GM21447 (cell line): ENCODE results near the gene NID2.

Source experiments
- ATAC-seq: cut with Tn5 transposase; IDR thresholded peaks from one replicate; pipeline ENCODE4 v1.9.1; 2021; ENCODE audit not compliant: unreplicated experiment

Gene NID2

DNA sequence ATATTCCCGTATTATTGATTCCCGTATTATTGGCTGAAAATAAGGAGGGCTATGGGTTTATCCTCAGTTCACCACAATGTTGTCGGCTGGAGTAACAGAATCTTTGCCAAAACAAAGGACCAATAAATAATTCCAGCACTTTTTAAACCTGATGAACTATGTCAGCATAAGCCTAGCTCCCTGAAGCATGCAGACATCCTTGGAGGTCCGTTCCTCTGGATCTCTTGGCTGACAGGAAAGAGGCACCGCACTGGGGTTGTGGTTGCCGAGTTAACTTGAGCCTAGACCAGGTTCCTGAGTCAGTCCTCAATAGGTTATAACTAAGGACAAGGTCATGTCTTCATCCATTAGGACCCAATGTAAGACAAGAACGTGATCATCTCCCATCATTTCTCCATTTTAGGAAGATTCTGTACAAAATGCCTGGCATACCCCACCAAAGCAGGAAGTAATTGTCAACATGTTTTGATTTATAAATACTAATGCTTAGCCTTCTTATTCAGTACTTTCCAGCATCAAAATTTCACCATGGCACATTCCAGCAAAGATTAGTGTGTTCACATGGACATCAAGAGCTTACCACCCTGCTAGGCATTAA, 36.6 kb downstream of the NID2 start:
- ATAC-seq: no peak

DNA sequence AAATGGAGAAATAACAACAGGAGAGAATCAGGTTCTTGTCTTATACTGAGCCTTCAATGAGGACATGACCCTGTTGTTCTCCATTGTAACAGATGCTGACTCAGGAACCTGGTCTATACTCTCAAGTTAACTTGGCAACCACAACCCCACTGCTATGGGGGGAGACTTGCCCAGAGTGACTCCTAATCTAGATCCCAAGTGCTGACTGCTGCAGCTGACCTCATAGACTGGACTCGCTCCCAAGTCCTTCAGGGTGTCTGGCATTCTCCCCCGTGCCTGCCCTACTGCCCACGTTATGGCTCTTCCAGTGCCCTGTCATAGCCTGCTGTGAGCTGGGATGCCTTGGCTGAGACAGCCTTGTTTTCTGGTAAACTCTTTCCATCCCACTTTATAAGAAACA, 37.1 kb downstream of the NID2 start:
- ATAC-seq: no peak

DNA sequence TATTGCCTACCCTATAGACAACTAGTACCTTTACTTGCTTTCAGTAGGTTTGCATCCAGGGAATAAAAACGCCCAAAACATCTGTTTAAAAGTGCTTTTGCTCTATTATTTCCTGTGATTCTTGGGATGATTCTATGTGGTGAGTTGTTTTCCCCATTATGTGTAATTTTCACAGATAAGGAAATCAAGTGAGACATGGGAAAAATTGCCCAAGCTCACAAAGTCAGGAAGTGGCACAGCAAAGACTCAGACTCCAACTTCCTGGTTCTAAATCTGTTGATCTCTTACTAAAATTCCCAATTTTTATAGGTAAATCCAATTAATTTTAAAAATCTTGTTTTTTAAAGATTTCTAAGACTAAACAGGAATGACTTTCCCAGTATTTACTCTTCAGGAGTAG, 39.0 kb downstream of the NID2 start:
- no peak for ATAC-seq

DNA sequence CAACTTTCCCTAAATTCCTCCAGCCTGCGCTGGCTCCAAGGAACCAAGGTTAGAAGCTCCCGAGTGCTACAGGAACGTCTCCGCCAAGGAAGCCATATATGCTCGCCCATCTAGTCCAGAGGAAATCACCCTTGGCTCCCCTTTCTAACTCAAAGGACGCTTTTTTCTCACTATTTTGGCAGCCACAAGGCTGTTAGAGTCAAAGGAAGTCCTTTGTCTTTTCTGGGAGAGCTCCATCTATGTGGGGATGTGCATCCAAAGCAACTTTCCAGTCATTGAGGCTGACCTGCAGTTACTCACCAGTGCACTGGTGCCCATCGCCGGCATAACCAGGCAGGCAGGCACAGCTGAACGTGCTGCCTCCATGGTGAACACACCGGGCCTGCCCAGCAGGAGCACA, 42.0 kb downstream of the NID2 start:
- ATAC-seq: no peak

DNA sequence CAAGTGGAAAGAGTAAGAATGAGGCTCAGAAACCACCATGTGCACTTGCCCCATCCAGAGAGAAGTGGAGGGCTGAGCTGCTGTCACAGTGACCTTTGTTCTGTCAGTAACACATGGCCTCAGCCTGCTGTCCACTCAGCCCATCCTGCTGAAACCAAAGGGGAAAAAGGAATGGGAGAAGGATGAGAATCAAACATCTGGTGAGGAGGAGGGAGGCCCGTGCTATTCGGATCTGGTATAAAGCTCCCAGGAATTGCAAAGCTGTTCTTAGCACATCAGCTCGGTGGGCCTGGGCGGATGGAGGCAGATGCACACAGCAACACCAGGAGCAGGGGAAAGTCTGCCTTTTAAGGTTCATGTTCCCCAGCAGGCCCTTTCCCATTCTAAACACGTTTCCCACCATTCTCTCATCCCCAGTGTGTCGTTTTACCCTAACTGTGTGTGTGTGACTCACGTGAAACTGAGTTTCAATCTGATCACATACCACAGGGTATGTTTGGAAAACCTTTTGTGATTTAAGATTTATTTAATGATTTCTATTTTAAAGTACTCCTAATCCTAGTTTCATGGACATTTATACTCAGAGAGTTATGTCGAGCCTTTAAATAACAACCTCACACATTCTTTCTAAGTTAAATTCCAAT, 42.7 kb downstream of the NID2 start:
- no peak for ATAC-seq

DNA sequence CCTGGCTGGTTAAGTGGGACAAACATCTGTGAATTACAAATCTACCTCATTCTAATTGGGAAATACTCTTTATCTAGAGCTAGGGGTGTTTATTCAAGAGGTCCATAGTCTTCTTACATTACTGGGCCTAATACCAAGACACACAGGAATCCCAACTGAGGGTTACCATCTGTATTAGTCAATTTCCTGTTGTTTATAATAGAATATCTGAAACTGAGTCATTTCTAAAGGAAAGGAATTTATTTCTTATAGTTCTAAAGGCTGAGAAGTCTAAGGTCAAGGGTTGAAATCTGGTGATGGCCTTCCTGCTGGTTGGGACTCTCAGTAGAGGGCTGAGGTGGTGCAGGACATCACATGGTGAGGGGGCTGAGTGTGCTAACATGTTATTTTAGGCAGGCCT, 43.5 kb downstream of the NID2 start:
- no peak for ATAC-seq

DNA sequence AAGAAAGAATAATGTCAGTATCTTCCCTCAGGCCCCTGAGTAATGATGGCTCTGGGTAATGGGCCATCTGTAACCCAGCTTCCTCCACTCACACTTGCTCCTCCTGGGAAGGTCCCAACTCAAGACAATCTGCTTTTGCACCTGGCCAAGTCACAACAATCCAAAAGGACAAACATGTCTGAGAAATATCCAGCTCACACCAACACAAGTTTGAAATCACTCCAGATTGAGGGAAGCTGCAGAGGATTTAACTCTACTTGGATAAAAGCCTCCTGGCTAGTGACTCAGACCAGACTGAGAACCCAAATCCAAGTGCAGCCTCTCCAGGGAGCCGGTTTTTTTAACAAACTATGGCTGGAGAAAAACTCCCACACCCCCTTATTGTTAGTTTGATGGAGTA, 45.3 kb downstream of the NID2 start:
- no peak for ATAC-seq

DNA sequence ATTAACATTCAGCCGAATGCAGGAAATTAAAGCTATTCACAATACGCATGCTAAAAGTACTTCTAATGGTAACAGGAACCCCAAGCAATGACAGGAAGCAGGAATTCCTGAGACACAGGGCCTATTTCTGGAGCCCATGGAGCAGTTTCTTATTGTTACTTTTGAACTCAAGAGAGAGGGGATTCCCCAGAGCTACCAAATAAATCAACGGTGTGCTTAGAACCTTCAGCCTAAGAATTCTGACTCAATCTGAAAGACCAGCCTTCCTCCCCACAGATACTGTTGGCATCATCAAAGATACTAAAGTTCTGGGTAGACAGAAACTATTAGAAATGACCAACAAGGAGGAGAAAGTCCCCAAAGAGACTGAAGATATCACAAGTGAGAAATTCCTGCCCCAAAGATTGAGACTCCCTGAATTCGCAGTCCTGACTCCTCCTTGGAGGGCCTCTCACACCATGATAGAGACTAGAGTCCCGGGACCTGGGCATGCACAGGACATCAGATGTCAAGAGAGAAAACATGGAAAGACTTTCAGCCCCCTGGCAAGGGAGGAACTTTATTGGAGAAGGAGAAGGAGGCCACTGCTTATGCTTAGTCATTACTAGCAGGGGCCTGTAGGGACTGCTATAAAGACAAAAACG, 46.8 kb downstream of the NID2 start:
- peak; percentile 74 for ATAC-seq

DNA sequence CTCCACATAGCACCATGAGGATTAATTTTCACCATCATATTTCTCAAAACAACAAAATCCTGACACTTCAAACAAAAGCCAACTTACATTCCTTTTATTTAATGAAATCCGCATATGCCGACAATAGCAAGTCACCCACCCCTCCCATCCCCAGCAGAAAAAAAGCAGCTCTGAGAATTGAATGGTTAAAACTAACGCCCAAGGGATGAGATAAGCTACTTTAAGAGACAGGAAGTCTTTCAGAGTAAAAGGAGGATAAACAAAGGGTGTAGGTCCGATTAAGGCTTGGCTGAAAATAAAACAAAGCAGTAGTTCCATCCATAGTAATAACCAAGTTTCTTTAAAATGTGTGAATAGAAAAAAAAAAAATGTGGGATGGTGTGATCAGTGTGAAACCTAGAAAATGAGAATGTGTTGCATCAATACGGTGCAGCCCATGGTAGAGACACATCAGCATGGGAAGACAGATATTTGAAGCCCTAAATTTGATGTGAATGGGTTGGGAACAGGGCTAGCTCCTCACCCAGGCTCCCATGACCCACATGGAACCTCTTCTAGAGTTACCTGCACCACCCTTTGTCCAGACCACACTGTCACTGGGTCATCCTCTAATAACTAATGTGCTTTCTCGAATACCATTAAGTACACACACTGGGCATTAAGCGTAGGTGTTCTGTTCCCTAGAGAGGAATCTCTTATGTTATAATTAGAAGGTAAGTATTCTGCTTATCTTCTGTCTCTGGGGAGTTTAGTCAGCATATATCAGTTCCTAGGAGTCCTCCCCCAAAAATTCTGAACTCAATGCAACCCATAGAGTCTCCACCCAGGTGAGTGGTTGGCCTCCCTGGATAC, 47.8 kb downstream of the NID2 start:
- ATAC-seq: no peak

DNA sequence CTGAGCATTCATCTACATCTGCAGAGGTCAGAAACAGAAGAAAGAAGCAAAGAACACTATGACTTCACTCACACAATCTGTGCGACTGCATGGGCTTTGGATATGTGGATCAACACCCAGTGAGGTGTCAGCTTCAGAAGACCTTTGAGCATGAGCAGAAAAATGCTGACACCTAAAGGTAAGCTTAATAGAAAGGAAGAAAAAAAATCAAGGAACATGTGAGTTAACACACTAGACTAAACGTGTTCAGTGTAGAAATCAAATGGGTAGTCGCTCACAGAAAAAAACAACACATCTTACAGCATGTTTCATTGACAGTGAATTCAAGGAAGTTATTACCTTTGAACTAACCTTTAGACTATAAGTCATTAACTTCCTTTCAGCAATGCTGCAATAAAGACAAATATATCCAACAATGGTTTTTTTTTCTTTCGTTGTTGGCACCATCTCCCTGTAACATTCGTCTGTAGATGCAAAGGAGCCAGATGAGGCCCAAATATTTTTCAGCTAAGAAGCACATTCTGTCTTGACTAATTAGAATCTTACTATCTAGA, 48.6 kb downstream of the NID2 start:
- no peak for ATAC-seq

DNA sequence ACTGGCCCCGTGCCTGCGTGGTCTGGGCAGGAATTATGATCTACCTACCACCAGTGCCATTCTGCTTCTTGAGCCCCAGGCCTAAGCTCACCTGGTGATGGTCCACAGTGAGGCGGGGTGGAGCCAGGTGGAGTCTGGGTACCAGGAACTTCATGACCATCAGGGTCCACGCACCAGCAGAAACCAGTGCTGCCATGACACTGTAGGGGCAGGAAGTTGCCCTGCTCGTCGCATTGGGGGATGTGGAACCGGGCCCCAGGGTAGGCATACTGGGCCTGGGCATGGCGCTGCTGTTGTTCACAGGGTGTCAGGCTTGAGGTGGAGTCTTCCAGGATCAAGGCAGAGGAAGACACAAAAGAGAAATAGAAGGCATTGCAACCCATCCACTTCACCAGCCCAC, 49.9 kb downstream of the NID2 start:
- no peak for ATAC-seq

DNA sequence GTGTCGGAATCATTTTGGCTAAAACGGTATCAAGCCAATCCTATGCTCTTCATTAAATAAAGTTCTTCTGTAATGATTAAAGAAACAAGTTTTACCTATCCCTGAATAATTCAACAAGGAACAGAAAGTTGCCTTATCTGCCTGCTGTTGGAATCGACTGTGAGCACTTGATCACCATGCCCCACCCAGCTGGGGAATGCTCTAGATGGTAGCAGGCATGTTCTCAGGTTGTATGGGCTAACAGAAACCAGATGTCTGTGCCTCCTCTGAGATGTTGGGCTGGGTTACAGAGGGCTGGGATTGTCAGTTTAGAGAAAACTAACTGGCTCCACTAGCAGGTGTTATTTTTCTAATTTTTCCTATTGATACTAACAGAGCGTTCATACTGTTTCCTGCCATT, 50.6 kb downstream of the NID2 start:
- ATAC-seq: no peak

DNA sequence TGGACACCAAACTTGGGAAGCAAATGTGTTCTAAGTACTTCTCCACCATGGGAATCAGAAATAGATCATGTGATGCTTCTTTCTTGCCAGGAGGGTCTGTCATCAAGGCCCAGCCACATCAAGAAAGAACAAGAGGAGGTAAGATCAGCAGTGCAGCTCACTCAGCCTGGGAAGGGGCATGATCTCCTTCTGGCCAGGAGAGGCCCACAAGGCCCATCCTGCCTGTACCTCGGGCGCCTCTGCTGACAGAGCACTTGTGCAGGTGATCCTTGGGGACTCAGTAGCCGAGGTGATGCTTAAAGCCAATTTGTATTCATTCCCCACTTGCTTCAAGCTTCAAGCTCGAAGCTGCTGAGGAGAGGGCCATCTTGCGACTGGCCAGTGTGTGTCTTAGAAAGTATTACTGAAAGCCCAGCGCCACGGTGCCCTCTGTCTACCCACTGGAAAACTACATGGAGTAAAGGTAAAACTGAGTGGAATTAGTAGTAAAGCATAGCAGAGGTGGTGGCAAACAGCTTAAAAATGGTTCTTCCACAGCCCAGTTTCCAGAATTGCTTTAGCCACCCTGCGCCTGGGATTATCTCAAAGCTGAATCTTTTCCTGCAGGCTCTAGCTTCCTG, 53.3 kb downstream of the NID2 start:
- no peak for ATAC-seq

DNA sequence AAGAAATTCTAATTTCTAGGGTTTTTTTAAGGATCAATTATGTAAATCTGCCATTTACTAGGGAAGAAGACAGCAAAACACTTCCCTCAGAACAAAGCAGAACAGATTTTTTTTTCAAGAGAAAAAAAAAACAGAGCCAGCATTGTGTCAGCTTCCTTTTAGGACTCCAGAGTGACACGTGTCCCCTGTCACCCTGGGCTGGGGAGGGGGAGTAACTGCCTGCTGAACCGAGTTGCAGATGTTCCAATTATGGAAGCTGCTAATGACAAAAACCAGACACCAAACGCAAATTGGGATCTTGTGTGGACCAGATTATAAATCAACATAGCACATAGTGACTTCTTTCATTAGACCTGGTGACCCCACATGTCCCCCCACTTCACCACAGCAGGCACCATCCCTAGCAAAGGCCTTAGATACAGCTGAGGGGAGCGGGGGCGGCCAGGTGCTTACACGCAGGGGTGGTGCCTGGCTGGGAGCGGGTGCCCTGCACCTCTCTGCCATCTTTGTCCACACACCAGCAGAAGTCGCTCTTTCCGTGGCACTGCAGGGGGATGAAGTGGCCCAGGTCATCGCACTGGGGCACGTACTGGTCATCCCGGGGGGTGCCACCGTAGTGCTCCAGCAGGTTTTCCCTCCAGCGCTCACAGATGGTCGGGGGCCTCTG, 54.1 kb downstream of the NID2 start:
- ATAC-seq: no peak

DNA sequence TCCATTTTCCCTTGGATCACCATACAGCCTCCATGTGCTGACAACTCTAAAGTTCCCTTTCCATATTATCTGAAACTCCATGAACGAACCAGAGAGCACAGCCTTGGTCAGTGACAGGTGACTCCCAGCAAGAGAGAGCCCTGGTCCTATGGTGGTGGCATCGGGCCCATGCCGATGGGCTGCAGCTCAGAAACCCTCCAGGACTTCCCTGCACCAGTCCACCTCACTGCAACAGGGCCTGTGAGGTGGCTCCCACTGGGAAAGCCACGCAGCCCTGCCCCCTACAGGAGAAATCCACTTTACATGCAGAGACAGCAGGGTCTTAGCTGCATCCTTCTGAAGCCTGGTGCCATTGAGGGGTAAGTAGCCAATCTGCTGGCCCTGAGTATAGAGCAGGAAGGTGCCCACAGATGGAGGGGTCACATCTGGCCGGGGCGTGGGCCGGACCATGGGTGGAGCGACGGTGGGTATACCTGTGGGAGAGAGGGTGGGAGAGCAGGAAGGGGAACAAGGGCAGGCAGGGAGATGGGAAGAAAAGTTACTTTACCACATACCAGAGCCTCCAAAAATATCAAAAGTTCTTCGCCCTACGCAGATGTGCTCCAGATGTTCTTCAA, 54.8 kb downstream of the NID2 start:
- ATAC-seq: no peak

DNA sequence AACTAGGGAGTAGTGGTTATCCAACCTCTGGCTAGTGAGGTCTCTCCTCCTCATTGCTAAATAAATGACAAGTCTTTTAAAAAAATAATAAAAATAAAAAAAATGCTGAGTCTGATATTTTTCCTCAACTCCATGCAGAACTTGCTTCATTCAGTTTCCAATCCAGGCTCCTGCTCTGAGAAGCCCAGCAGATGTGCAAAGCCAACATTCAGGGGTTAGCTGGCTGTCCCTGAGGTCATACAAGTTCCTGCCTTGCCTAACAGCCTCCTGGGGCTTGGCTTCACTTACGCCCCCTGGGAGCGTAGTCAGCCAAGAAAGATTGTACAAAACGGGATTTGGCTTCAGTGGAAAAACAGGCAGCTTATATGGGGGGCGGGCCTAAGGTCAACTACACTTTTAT, 56.2 kb downstream of the NID2 start:
- ATAC-seq: no peak

DNA sequence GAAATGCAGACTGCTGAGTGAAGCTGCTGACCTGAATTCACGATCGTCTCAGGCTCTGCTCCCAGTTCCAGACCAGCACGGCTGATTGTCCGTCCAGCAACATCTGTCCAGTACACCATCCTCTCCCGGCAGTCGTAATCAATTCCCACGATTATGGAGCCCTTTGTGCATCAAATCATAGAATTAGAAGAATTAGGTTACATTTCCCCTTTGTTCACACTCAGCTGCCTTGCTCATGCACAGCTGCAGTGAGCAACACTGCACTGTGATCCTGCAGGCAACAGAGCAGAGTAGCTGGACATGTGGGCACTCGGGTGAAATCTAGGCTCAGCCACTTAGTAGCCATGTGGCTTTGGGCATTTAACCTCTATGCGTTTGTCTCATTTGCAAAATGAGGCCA, 57.3 kb downstream of the NID2 start:
- ATAC-seq: no peak

DNA sequence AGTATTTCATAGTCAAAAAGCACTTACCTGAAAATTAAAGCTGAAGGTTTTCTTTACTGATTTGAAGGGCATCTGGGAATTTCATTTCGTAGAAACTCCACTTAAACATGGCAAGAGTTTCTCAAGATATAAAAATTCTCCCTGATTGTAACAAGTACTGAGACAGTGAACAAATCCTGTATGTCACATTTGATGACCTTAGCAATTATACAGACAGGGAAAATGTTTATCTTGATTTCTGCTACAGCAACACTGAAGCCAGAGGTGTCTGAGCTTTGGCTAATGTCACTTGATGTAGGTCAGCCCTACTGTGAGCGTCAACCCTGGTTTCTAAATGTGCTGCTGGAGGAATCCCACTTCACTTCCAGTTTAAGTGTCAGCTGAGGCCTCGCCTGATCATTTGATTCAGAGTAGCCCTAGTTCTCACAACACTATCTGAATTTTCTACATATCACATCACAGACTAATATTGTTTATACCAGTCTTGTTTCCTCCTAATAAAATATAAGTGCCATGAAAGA, 58.6 kb downstream of the NID2 start:
- ATAC-seq: no peak

DNA sequence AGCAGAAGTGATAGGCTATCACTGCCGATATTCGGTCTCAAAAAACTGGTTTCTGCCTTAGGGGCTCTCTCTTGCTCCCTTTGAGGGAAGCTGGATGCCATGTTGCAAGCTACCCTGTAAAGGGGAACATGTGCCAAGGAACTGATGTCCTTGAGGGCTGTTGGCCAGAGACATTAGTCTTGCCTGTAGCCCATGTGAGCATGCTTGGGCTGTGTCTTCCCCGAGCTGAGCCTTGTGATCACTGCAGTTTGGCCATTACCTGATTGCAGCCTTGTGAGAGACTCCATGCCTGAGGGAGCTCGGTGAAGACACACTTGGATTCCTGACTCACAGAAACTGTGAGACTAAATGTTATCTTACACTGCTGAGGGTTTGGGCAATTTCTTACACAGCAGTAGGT, 60.7 kb downstream of the NID2 start:
- ATAC-seq: no peak

DNA sequence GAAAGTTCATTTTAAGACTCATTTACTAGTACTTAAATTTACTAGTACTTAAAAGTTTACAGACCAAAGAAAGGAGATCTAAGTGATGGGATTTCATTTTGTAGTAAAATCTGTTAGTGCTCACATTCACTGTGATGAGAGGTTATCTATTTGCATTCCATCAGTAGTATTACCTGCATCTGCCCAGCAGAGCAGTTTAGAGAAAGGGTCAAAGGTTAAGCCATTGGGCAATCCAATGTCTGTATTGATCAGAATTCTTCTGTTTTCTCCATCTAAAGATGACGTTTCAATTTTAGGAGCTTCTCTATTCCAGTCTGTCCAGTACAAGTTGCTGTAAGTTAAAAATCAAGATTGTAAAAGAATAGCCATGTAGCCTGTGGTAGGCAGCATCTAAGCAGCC, 61.2 kb downstream of the NID2 start:
- ATAC-seq: no peak
